Measurements from ENCODE around the gene STK16.

DNA sequence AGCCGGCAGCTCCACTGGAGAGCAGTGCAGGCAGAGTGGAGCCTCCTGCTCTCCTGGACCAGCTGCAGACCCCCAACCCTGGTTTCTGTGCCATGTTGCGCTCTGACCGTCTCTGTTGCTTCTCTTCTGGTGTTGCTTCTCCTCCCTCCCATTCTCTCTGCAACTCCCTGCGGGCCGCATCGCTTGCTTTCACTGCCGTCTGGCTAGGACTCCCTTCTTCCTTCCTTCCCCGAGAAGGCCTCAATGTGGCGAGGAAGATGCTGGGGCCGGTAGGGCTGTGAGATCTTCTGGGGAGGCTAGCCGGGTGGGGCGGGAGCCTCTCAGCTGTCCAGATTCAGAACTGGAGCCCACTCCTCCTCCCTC lies 40.1 kb downstream of the STK16 start:
- TF ChIP-seq POLR2A (IDR thresholded peaks at IDR 0.05) (no peak), CTCF (IDR thresholded peaks at IDR 0.05) (no peak), POLR2AphosphoS5 (IDR thresholded peaks at IDR 0.05) (no peak)

Measured in transverse colon (tissue), 4 donors.